ENCODE data around the gene P2RX6. TPM values are rescaled to one million over a fixed set of nuclear protein-coding genes. Genes with fewer than 3 reads are reported as not detected.
"Not testable (repeated sequence)": the region's sequence is repeated elsewhere in the genome, so short reads cannot be mapped to it uniquely, and the experiment has no call there.

Gene P2RX6
- total RNA-seq, 2 donors from 2014 or later: 0.81 TPM; not detected in 1

DNA sequence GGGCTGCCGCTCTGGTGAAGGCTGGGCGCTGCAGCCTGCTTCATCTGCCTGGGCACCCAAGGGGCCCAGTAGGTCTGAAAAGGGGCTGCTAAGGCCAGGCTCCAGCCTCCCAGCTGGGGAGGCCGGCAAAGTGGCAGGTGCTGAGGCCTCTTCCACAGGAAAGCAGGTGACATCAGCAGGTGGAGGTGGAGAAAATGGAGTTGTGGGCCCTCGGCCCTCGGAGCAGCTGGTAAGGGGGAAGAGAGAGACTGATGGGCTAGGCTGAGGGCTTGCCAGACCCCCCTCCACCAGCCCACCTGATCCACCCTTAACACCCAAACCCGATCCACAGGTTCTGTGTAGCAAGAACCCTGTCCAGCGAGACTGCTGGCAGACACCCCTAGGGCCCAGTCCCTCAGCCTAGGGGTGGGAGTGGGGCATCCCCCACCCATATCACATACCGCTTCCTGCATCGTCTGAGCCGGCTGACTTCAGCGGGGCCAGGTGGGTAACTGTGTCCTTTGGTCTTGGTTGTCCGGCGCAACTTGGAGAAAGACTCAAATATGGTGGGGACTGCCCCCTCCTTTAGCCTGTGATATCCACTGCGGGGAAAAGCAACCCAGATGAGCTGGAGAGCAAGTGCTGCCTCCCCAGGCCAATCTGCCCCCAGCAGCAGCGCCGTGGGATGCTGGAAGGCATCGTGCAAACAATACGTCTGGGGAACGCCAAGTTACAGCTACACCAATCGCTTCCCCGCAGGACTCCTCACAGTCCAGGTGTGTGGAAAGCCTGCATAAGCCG, 14.6 kb upstream of the P2RX6 start:
- no peaks in the 10 kb centered on the region for H3K27me3 ChIP-seq (replicated peaks; ENCODE audit: insufficient read depth)
- H3K36me3 ChIP-seq: peaks cover 26% of the 10 kb centered on the region

DNA sequence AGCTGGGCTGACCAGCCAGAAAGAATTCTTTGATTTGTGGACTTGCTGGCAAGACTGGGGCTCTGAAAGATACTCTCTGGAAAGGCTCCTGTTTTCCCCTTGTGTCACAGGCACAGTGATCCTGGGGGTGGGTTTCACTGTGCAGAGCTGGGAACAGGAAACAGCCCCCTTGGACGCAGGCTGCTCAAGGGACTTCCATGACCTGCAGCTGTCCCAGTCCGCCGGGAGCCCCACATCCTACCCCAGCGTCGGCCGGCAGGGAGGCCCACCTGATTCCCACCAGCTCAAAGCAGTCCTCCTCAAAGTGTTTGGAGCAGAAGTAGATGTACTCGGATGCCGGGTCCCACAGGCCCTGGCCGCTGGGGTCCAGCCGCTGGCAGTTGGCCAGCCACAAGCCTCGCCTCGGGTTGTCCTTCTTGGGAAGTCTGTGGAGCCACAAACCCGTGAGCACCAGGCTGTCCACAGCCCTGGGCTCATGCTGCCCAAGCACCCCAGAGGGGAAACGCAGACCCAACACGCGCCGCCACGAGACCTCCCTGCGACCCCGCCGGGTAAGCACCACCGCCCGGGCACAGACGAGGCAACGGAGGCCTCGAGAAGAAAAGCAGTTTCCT, 13.9 kb upstream of the P2RX6 start:
- H3K27me3 ChIP-seq (replicated peaks; ENCODE audit: insufficient read depth): no peaks in the 10 kb centered on the region
- DNase-seq (ENCODE audit: low spot score) (no peak), ATAC-seq (ENCODE audit: insufficient number of reproducible peaks, low FRiP score, low read depth) (peak; percentile 8)
- H3K4me1 ChIP-seq (ENCODE audit: control insufficient read depth in 1 of 2, low read depth in 2 of 2): peaks cover 22 to 35% of the 10 kb centered on the region in 2 donors
- H3K36me3 ChIP-seq: peaks cover 22% of the 10 kb centered on the region
- peak overlapping the region; percentile 94 to 97 for H3K27ac ChIP-seq
- peak overlapping the region; percentile 90 for H3K4me3 ChIP-seq
- H3K9me3 ChIP-seq: no peaks in the 10 kb centered on the region
- TF ChIP-seq, protein P1, sequence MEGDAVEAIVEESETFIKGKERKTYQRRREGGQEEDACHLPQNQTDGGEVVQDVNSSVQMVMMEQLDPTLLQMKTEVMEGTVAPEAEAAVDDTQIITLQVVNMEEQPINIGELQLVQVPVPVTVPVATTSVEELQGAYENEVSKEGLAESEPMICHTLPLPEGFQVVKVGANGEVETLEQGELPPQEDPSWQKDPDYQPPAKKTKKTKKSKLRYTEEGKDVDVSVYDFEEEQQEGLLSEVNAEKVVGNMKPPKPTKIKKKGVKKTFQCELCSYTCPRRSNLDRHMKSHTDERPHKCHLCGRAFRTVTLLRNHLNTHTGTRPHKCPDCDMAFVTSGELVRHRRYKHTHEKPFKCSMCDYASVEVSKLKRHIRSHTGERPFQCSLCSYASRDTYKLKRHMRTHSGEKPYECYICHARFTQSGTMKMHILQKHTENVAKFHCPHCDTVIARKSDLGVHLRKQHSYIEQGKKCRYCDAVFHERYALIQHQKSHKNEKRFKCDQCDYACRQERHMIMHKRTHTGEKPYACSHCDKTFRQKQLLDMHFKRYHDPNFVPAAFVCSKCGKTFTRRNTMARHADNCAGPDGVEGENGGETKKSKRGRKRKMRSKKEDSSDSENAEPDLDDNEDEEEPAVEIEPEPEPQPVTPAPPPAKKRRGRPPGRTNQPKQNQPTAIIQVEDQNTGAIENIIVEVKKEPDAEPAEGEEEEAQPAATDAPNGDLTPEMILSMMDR (IDR thresholded peaks at IDR 0.05): no peak

More for the DNA sequence above, 14.6 kb upstream of the P2RX6 start:
- no peaks in the 10 kb centered on the region for H3K9me3 ChIP-seq
- DNase-seq (ENCODE audit: low spot score) (no peak), ATAC-seq (ENCODE audit: insufficient number of reproducible peaks, low FRiP score, low read depth) (no peak)
- H3K4me1 ChIP-seq (ENCODE audit: control insufficient read depth in 1 of 2, low read depth in 2 of 2): peaks cover 22 to 35% of the 10 kb centered on the region in 2 donors
- H3K4me3 ChIP-seq: peak overlapping the region; percentile 90
- TF ChIP-seq, protein P1 (IDR thresholded peaks at IDR 0.05): no peak
- peak overlapping the region; percentile 94 to 97 for H3K27ac ChIP-seq

DNA sequence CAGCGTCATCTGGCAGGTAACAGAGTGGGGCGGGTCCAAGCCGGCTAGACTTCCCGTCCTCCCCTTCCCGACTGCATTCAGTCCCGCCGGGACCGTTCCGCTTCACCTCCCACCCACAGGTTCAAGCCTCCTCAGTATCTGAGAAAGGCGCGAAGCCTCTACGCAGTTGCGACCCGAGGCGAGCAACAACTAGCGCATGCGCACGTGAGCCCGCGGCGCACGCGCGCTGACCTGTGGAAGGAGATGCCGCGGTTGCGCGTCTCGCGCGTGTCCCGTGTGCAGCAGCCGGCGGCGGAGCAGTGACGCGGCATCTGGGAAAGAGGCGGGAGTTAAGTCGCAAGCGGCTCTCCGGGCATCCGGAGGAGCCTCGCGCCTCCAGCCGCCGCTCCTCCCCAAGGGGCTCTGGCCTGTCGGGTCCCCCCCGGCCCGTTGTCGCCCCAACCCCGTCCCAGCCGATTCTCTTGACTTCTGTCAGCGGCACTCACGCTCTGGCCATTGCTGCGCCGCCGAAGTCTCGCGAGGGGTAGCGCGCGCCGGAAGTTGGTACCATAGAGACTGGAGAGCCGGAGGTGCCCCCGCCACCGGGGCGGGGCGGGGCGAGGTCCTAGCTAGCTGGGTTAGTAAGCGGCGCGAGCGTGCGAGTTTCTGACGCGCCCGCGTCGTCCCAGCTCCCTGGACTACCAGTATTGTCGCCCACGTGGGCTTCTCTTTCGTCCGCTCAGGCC, 13.2 kb upstream of the P2RX6 start, which contains the start of gene THAP7:
TSS of gene THAP7 (minus strand) at position 518 of the 725 bp plus-strand sequence. CDS start at position 311, 207 bp downstream.
- DNase-seq (ENCODE audit: low spot score): peak; percentile 93
- TF ChIP-seq, protein P1 (IDR thresholded peaks at IDR 0.05): no peak
- peak within 1 kb of the TSS; percentile 90 for H3K4me3 ChIP-seq
- H3K27me3 ChIP-seq (replicated peaks; ENCODE audit: insufficient read depth): no peaks in the 10 kb centered on the region
- no peaks in the 10 kb centered on the region for H3K9me3 ChIP-seq
- H3K4me1 ChIP-seq (ENCODE audit: control insufficient read depth in 1 of 2, low read depth in 2 of 2): peaks cover 22 to 35% of the 10 kb centered on the region in 2 donors
- ATAC-seq (ENCODE audit: insufficient number of reproducible peaks, low FRiP score, low read depth): peak; percentile 99
- peak within 1 kb of the TSS; percentile 94 to 97 for H3K27ac ChIP-seq
- H3K36me3 ChIP-seq: peaks cover 18% of the 10 kb centered on the region

DNA sequence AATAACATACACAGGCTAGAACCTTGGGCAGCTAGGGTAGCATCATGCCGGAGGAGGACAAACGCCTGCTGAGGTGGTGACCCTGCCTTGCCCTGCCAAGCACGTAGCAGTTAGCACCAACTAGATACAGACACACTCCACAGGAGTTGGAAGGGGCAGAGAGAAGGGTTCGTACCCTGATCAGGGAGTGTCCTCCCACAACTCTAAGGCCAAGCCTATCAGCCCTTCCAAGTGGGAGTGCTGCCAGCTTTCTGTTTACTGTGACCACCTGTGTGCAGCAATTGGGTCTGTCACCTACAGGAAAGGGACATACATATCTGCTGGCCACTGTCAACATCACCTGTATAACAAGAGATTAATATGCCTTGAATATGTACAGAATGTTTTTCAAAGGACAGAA, 11.2 kb upstream of the P2RX6 start:
- H3K27me3 ChIP-seq (replicated peaks; ENCODE audit: insufficient read depth): no peaks in the 10 kb centered on the region
- TF ChIP-seq, protein P1 (IDR thresholded peaks at IDR 0.05): no peak
- H3K9me3 ChIP-seq: no peaks in the 10 kb centered on the region
- H3K27ac ChIP-seq: peak overlapping the region in 1 of 2 donors; percentile 94
- peaks cover 7% of the 10 kb centered on the region for H3K36me3 ChIP-seq
- DNase-seq (ENCODE audit: low spot score): no peak
- no peak overlapping the region for H3K4me3 ChIP-seq
- H3K4me1 ChIP-seq (ENCODE audit: control insufficient read depth in 1 of 2, low read depth in 2 of 2): peaks cover 22 to 35% of the 10 kb centered on the region in 2 donors
- no peak for ATAC-seq (ENCODE audit: insufficient number of reproducible peaks, low FRiP score, low read depth)

DNA sequence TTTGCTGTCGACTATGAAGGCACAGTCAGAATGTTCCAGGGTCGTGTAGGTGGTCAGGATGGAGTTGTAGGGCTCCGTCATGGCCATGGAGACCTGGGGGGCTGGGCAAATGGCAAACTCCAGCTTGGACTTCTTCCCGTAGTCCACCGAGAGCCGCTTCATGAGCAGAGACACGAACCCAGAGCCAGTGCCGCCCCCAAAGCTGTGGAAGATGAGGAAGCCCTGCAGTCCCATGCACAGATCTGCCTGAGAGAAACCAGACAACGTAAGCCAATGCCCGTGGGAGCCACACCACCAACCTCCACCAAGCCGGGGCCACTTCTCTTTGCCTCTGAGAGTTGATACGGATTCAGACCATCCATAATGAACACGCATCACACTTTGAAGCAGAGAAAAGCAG, 5.8 kb upstream of the P2RX6 start:
- H3K27me3 ChIP-seq (replicated peaks; ENCODE audit: insufficient read depth); H3K36me3 ChIP-seq; H3K4me3 ChIP-seq; ATAC-seq (ENCODE audit: insufficient number of reproducible peaks, low FRiP score, low read depth); H3K27ac ChIP-seq; H3K9me3 ChIP-seq; H3K4me1 ChIP-seq (ENCODE audit: control insufficient read depth in 1 of 2, low read depth in 2 of 2); DNase-seq (ENCODE audit: low spot score): not testable (repeated sequence)

All from thoracic aorta (tissue), 2 donors.